H1 (cell line): ENCODE data around the gene ZNF622. TPM values are rescaled to one million over a fixed set of nuclear protein-coding genes. Genes with fewer than 3 reads are reported as not detected.

Source experiments
- CTCF ChIA-PET: fragments of 300-600 bp; sonication (Branson Sonifier 250); formaldehyde crosslinking; loops from one replicate; lab custom pipeline; 2021; ENCODE audit not compliant: partially characterized antibody; lab: Charles Lee
- POLR2A ChIA-PET: fragments of 300-600 bp; sonication (Branson Sonifier 250); formaldehyde crosslinking; loops from one replicate; lab custom pipeline; 2021; ENCODE audit warnings: inconsistent platforms; ENCODE audit not compliant: partially characterized antibody; lab: Charles Lee
- DNase-seq, 2 experiments: peaks; one replicate each; pipeline versions ENCODE4 v3.0.0 to v3.0.0-alpha.2; 2010 to 2022; ENCODE audit warnings: low spot score in 2 of 2, low read depth in 1 of 2, mixed read lengths in 1 of 2
- FAIRE-seq: peaks from 2 replicates; lab custom pipeline; 2011; peaks lifted over from hg19 to GRCh38; lab: Jason Lieb, UNC
- H2AFZ ChIP-seq: 2 replicates; pipeline ENCODE4 v1.8.1; 2012; ENCODE audit warnings: low read length, inconsistent platforms
- H2AK5ac ChIP-seq: 2 replicates; pipeline ENCODE4 v1.6.1; 2013; ENCODE audit warnings: low read depth, low read length
- H2BK120ac ChIP-seq: replicated peaks from 2 replicates; pipeline ENCODE3; 2013; ENCODE audit warnings: low read depth, low read length, inconsistent platforms
- H2BK12ac ChIP-seq: 2 replicates; pipeline ENCODE4 v1.6.1; 2013; ENCODE audit warnings: low read depth, low read length
- H2BK15ac ChIP-seq: 2 replicates; pipeline ENCODE4 v1.6.1; 2013; ENCODE audit warnings: low read length
- H2BK20ac ChIP-seq: 2 replicates; pipeline ENCODE4 v1.6.1; 2013; ENCODE audit warnings: low read length
- H2BK5ac ChIP-seq: 2 replicates; pipeline ENCODE4 v1.6.1; 2013; ENCODE audit warnings: low read depth, low read length
- H3K14ac ChIP-seq: 2 replicates; pipeline ENCODE4 v1.6.1; 2013; ENCODE audit warnings: inconsistent platforms; ENCODE audit not compliant: insufficient read length
- H3K18ac ChIP-seq: 2 replicates; pipeline ENCODE4 v1.6.1; 2013; ENCODE audit warnings: low read length; ENCODE audit errors: extremely low read depth
- H3K23ac ChIP-seq: 2 replicates; pipeline ENCODE4 v1.6.1; 2013; ENCODE audit warnings: inconsistent platforms; ENCODE audit not compliant: insufficient read length
- H3K23me2 ChIP-seq: 2 replicates; pipeline ENCODE4 v1.6.1; 2013; ENCODE audit warnings: low read depth, low read length
- H3K27ac ChIP-seq: 2 replicates; pipeline ENCODE4 v1.6.1; 2011; ENCODE audit warnings: low read depth, low read length, inconsistent platforms
- H3K27me3 ChIP-seq, 4 experiments: replicated peaks in 1 of 4; 1 replicate in 1 of 4; 2 replicates in 3 of 4; pipeline versions ENCODE4 v1.6.1 to v1.8.1; 2011 to 2013; ENCODE audit warnings: low read length in 3 of 4, mild to moderate bottlenecking in 3 of 4, inconsistent platforms in 2 of 4, mixed read lengths in 2 of 4, moderate library complexity in 1 of 4; ENCODE audit not compliant: control insufficient read depth in 3 of 4, insufficient read depth in 3 of 4; ENCODE audit errors: extremely low read depth in 1 of 4
- H3K36me3 ChIP-seq, 4 experiments: 2 replicates each; pipeline versions ENCODE4 v1.6.1 to v1.8.1; 2011 to 2013; ENCODE audit warnings: mild to moderate bottlenecking in 4 of 4, low read length in 3 of 4, moderate library complexity in 2 of 4, control low read depth in 1 of 4, inconsistent platforms in 1 of 4; ENCODE audit not compliant: insufficient read depth in 4 of 4, control insufficient read depth in 2 of 4
- H3K4ac ChIP-seq: replicated peaks from 2 replicates; pipeline ENCODE3; 2013; ENCODE audit warnings: low read length, low read depth, mixed read lengths, inconsistent platforms; ENCODE audit not compliant: insufficient read length
- H3K4me1 ChIP-seq, 4 experiments: replicated peaks in 1 of 4; 1 replicate in 1 of 4; 2 replicates in 3 of 4; pipeline versions ENCODE4 v1.6.1 to v1.8.1; 2011 to 2013; ENCODE audit warnings: low read length in 3 of 4, inconsistent platforms in 2 of 4, mixed read lengths in 1 of 4; ENCODE audit not compliant: insufficient read depth in 4 of 4, control insufficient read depth in 3 of 4
- H3K4me2 ChIP-seq, 2 experiments: 2 replicates each; pipeline versions ENCODE4 v1.6.1 to v1.8.1; 2011 to 2013; ENCODE audit warnings: low read depth in 2 of 2, low read length in 2 of 2, control low read depth in 1 of 2, inconsistent platforms in 1 of 2, mild to moderate bottlenecking in 1 of 2; ENCODE audit not compliant: insufficient read depth in 1 of 2
- H3K4me3 ChIP-seq, 4 experiments: fragments of 200-600, 300-600 bp in 1 of 4; sonication (generic), shearing (Covaris generic), sonication (Bioruptor Twin) in 1 of 4; 2 replicates each; pipeline versions ENCODE4 v1.5.1 to v1.8.1; 2011 to 2016; ENCODE audit warnings: low read length in 4 of 4, low read depth in 3 of 4, control low read depth in 2 of 4, inconsistent platforms in 2 of 4, mild to moderate bottlenecking in 2 of 4, mixed read lengths in 1 of 4, moderate library complexity in 1 of 4; ENCODE audit not compliant: insufficient read depth in 2 of 4; ENCODE audit errors: extremely low read depth in 1 of 4
- H3K56ac ChIP-seq: replicated peaks from 2 replicates; pipeline ENCODE3; 2013; ENCODE audit warnings: low read depth, mild to moderate bottlenecking, mixed read lengths, low read length, inconsistent platforms; ENCODE audit not compliant: insufficient read length
- H3K79me1 ChIP-seq: 2 replicates; pipeline ENCODE4 v1.6.1; 2013; ENCODE audit warnings: low read depth, low read length, control low read depth
- H3K79me2 ChIP-seq, 2 experiments: 2 replicates each; pipeline versions ENCODE4 v1.6.1 to v1.8.1; 2012 to 2013; ENCODE audit warnings: low read length in 2 of 2, mild to moderate bottlenecking in 2 of 2, inconsistent platforms in 1 of 2; ENCODE audit not compliant: insufficient read depth in 2 of 2, control insufficient read depth in 1 of 2
- H3K9ac ChIP-seq, 4 experiments: replicated peaks in 1 of 4; 1 replicate in 1 of 4; 2 replicates in 3 of 4; pipeline versions ENCODE4 v1.6.1 to v1.8.1; 2011 to 2013; ENCODE audit warnings: low read depth in 3 of 4, low read length in 3 of 4, control low read depth in 2 of 4, mild to moderate bottlenecking in 2 of 4, moderate library complexity in 2 of 4, inconsistent platforms in 1 of 4; ENCODE audit errors: extremely low read depth in 1 of 4
- H3K9me3 ChIP-seq, 2 experiments: 2 replicates each; pipeline versions ENCODE4 v1.6.1 to v1.8.1; 2012 to 2013; ENCODE audit warnings: mild to moderate bottlenecking in 2 of 2, moderate library complexity in 2 of 2, control low read depth in 1 of 2, inconsistent platforms in 1 of 2, low read depth in 1 of 2, low read length in 1 of 2, mixed read lengths in 1 of 2; ENCODE audit not compliant: insufficient read depth in 2 of 2
- H4K20me1 ChIP-seq, 2 experiments: replicated peaks in 1 of 2; 2 replicates each; pipeline versions ENCODE3 to v1.8.1; 2011 to 2013; ENCODE audit warnings: inconsistent platforms in 2 of 2, low read length in 2 of 2, mild to moderate bottlenecking in 1 of 2; ENCODE audit not compliant: insufficient read depth in 2 of 2, control insufficient read depth in 1 of 2
- H4K5ac ChIP-seq: 2 replicates; pipeline ENCODE4 v1.6.1; 2013; ENCODE audit warnings: low read length, low read depth, mixed read lengths, inconsistent platforms; ENCODE audit not compliant: insufficient read length
- H4K8ac ChIP-seq: 2 replicates; pipeline ENCODE4 v1.8.0; 2013; ENCODE audit warnings: mild to moderate bottlenecking, moderate library complexity, low read length, inconsistent platforms; ENCODE audit not compliant: insufficient read depth; ENCODE audit errors: extremely low read depth
- H4K91ac ChIP-seq: replicated peaks from 2 replicates; pipeline ENCODE3; 2013; ENCODE audit warnings: low read length, mixed read lengths, inconsistent platforms; ENCODE audit not compliant: insufficient read length
- BRCA1 ChIP-seq: IDR thresholded peaks from 2 replicates; pipeline ENCODE4 v1.6.1; 2012; ENCODE audit warnings: low read depth, low read length, improper control_type of control experiment
- CEBPB ChIP-seq: IDR thresholded peaks from 2 replicates; pipeline ENCODE4 v1.6.1; 2012; ENCODE audit warnings: low read depth, low read length
- CHD2 ChIP-seq: IDR thresholded peaks from 2 replicates; pipeline ENCODE4 v1.6.1; 2012; ENCODE audit warnings: low read length, improper control_type of control experiment
- EZH2 ChIP-seq: fragments of 200-600 bp; sonication (generic); IDR thresholded peaks from 2 replicates; pipeline ENCODE4 v1.7.1; 2012; ENCODE audit warnings: low read depth, mild to moderate bottlenecking, moderate library complexity, low read length, inconsistent platforms; ENCODE audit not compliant: severe bottlenecking
- GABPA ChIP-seq: IDR thresholded peaks from 2 replicates; pipeline ENCODE4 v1.6.1; 2011; ENCODE audit warnings: mild to moderate bottlenecking, low read length, moderate library complexity, borderline replicate concordance; ENCODE audit not compliant: insufficient read depth
- KDM4A ChIP-seq: IDR thresholded peaks from one replicate; pipeline ENCODE4 v1.7.1; 2012; ENCODE audit warnings: low read depth, mild to moderate bottlenecking, moderate library complexity, low read length, inconsistent platforms; ENCODE audit not compliant: severe bottlenecking
- NANOG ChIP-seq: IDR thresholded peaks from 2 replicates; pipeline ENCODE4 v1.6.1; 2011; ENCODE audit warnings: low read length, low read depth, mild to moderate bottlenecking, inconsistent platforms; ENCODE audit not compliant: insufficient read depth, poor library complexity, severe bottlenecking
- POLR2AphosphoS5 ChIP-seq: IDR thresholded peaks from 2 replicates; pipeline ENCODE4 v1.6.1; 2011; ENCODE audit warnings: low read depth, low read length
- POU5F1 ChIP-seq: IDR thresholded peaks from 2 replicates; pipeline ENCODE4 v1.6.1; 2011; ENCODE audit warnings: low read depth, mild to moderate bottlenecking, low read length, moderate library complexity
- RNF2 ChIP-seq: fragments of 200-900, 300-1000 bp; sonication (generic); IDR thresholded peaks from 2 replicates; pipeline ENCODE4 v1.7.1; 2016; ENCODE audit warnings: borderline replicate concordance, low read depth, mild to moderate bottlenecking, antibody characterized with exemption, low read length; ENCODE audit not compliant: poor library complexity, severe bottlenecking; ENCODE audit errors: missing control alignments
- SP4 ChIP-seq: IDR thresholded peaks from 2 replicates; pipeline ENCODE4 v1.6.1; 2012; ENCODE audit warnings: low read length, inconsistent platforms
- USF2 ChIP-seq: IDR thresholded peaks from 2 replicates; pipeline ENCODE4 v1.6.1; 2011; ENCODE audit warnings: low read length, improper control_type of control experiment
- YY1 ChIP-seq: IDR thresholded peaks from 2 replicates; pipeline ENCODE4 v1.6.1; 2011; ENCODE audit warnings: low read depth, mild to moderate bottlenecking, low read length
- WGBS, 2 experiments: shearing (Covaris generic) in 1 of 2; methylation state at CpG; one replicate each; pipeline versions ENCODE4 v1.1.6 to v1.1.7; 2013 to 2015; ENCODE audit warnings: low lambda C conversion rate in 2 of 2, mixed read lengths in 2 of 2, inconsistent platforms in 1 of 2, low coverage in 1 of 2, missing lambda C conversion rate in 1 of 2; ENCODE audit not compliant: insufficient replicate concordance in 2 of 2, insufficient coverage in 1 of 2, insufficient read length in 1 of 2; ENCODE audit errors: extremely low coverage in 1 of 2, missing lambda C conversion rate in 1 of 2; 5-methylcytosine and 5-hydroxymethylcytosine counted together
- polyA plus RNA-seq, 7 experiments: library from polyadenylated mRNA; depleted of rRNA in 3 of 7; stranded (reverse) in 5 of 7; unstranded in 2 of 7; fragments of >200 nt in 5 of 7; fragments of 200-250 nt in 2 of 7; gene quantifications; 1 replicate in 5 of 7; 2 replicates in 1 of 7; 4 replicates in 1 of 7; pipeline versions ENCODE4 v1.2.1 to v1.2.3, GENCODE V29; 2011 to 2013; ENCODE audit warnings: missing spikeins in 2 of 7, mixed read lengths in 2 of 7
- total RNA-seq: library from RNA; stranded (reverse); fragmentation: NEBNext Ultra II Directional; extraction: Animal tissue kit (Norgen Biotek cat#: 25700); gene quantifications from 2 replicates; pipeline ENCODE4 v1.2.1, GENCODE V29; 2021

Gene ZNF622
- total and polyA plus RNA-seq, 2 of the 8 experiments (the other 6 are each of a cell fraction or from before 2014, with no cell fraction given) = 8.8 to 30.8 TPM

- Histone ChIP-seq H3K4ac (no peak overlapping the region), H2BK12ac (no peak overlapping the region), H3K9ac (no peak overlapping the region), H3K36me3 (no peaks in the 10 kb centered on the region; a peak in 1 of 8 replicates), H2BK20ac (no peak overlapping the region), H4K91ac (no peak overlapping the region), H3K79me1 (no peaks in the 10 kb centered on the region), H2BK15ac (no peak overlapping the region), H4K5ac (no peak overlapping the region), H4K20me1 (no peaks in the 10 kb centered on the region), H3K14ac (no peak overlapping the region), H3K56ac (no peak overlapping the region), H2AK5ac (no peak overlapping the region), H3K9me3 (peaks cover 15 to 20% of the 10 kb centered on the region in 2 experiments), H2BK5ac (no peak overlapping the region), H4K8ac (no peak overlapping the region), H3K18ac (no peak overlapping the region), H3K4me2 (no peak overlapping the region), H3K4me3 (no peak overlapping the region), H3K23ac (no peak overlapping the region), H3K4me1 (no peaks in the 10 kb centered on the region), H3K27ac (no peak overlapping the region), H2AFZ (no peak overlapping the region), H3K23me2 (no peaks in the 10 kb centered on the region), H2BK120ac (no peak overlapping the region), H3K27me3 (no peaks in the 10 kb centered on the region; a peak in 1 of 7 replicates), H3K79me2 (no peaks in the 10 kb centered on the region)
- DNase-seq = no peak
- CTCF ChIA-PET = interaction anchor here (0.5 to 1.8 kb wide), 3 partner anchors 55 to 705 kb away, joined by 4 to 6 read pairs (median 5); no protein-coding TSS in a partner anchor
- no peak for FAIRE-seq
- 91% methylated on average over 2 of the region's 2 CpGs; no CpG with 5 or more reads in 1 of the 2 experiments for WGBS, 2 experiments
- POLR2A ChIA-PET = interaction anchor here (0.6 kb wide), 1 partner anchor 164 kb away, joined by 3 read pairs; no protein-coding TSS in a partner anchor
- TF ChIP-seq KDM4A (no peak), SP4 (no peak), CHD2 (no peak), BRCA1 (no peak), EZH2 (no peak), USF2 (no peak), NANOG (no peak), POU5F1 (no peak), RNF2 (no peak), CEBPB (no peak), POLR2AphosphoS5 (no peak), GABPA (no peak), YY1 (no peak)
These were observed 31.9 kb upstream of the ZNF622 start for GRCh38 chr5:16497546-16497945.
